ENCODE measurements around the gene PCBP3.

PCBP3 gene

GRCh38 chr21:45741691-45742090, 98.2 kb downstream of the PCBP3 start:
- H3K9me3 ChIP-seq (replicated peaks; ENCODE audit: insufficient read depth, low read length) = no peaks in the 10 kb centered on the region
- H3K4me1 ChIP-seq (ENCODE audit: low read length) = no peaks in the 10 kb centered on the region
- no peak overlapping the region for H3K4me2 ChIP-seq (ENCODE audit: low read depth, low read length)
- no peak overlapping the region for H3K4me3 ChIP-seq (ENCODE audit: low read length)
- TF ChIP-seq EZH2phosphoT487 (IDR thresholded peaks at IDR 0.05; ENCODE audit: low read length) = no peak
- H3K27me3 ChIP-seq (replicated peaks; ENCODE audit: insufficient read depth, low read length) = no peaks in the 10 kb centered on the region
- H3K79me2 ChIP-seq (ENCODE audit: low read length) = no peaks in the 10 kb centered on the region
- no peak for DNase-seq
- H3F3A ChIP-seq (ENCODE audit: insufficient read depth, low read length) = no peaks in the 10 kb centered on the region
- no peak overlapping the region for H2AFZ ChIP-seq (ENCODE audit: low read length)
- H3K9me2 ChIP-seq (replicated peaks; ENCODE audit: insufficient read depth, low read length) = no peaks in the 10 kb centered on the region
- no peak overlapping the region for H3K27ac ChIP-seq (ENCODE audit: low read length)
- H3K9ac ChIP-seq (ENCODE audit: low read length) = no peak overlapping the region
- H3K36me3 ChIP-seq (replicated peaks; ENCODE audit: insufficient read depth, low read length) = no peaks in the 10 kb centered on the region
- no peaks in the 10 kb centered on the region for H4K20me1 ChIP-seq (ENCODE audit: insufficient read depth, low read length)

DNA sequence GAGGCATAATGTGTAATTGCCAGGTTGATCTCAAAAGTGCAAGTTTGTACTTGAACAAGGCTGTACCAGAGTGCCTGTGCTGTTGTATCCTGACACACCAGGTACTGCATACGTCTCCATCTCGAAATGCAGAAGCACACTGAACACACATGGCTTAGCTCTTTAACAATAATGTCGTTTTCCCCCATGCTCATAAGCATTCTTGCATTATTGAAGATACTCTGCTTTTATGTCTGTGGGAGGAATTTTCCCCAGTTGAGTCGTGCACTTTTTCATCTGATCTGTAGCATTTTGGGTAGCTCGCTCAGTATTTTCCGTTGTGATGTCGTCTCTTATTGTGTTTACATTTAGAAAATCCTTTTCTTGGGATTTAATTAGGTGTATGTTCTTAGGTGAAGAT, 98.7 kb downstream of the PCBP3 start:
- TF ChIP-seq EZH2 (optimal IDR thresholded peaks at IDR 0.05; ENCODE audit: low read depth, low read length) = no peak
- TF ChIP-seq, protein P1, sequence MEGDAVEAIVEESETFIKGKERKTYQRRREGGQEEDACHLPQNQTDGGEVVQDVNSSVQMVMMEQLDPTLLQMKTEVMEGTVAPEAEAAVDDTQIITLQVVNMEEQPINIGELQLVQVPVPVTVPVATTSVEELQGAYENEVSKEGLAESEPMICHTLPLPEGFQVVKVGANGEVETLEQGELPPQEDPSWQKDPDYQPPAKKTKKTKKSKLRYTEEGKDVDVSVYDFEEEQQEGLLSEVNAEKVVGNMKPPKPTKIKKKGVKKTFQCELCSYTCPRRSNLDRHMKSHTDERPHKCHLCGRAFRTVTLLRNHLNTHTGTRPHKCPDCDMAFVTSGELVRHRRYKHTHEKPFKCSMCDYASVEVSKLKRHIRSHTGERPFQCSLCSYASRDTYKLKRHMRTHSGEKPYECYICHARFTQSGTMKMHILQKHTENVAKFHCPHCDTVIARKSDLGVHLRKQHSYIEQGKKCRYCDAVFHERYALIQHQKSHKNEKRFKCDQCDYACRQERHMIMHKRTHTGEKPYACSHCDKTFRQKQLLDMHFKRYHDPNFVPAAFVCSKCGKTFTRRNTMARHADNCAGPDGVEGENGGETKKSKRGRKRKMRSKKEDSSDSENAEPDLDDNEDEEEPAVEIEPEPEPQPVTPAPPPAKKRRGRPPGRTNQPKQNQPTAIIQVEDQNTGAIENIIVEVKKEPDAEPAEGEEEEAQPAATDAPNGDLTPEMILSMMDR (IDR thresholded peaks at IDR 0.05; ENCODE audit: low read length) = no peak
- no peak for TF ChIP-seq EZH2phosphoT487 (IDR thresholded peaks at IDR 0.05; ENCODE audit: low read length)
- Histone ChIP-seq H2AFZ (ENCODE audit: low read length) (no peak overlapping the region), H3K4me2 (ENCODE audit: low read depth, low read length) (no peak overlapping the region), H3K36me3 (replicated peaks; ENCODE audit: insufficient read depth, low read length) (no peaks in the 10 kb centered on the region), H3F3A (ENCODE audit: insufficient read depth, low read length) (no peaks in the 10 kb centered on the region), H3K4me3 (ENCODE audit: low read length) (no peak overlapping the region), H3K9me3 (replicated peaks; ENCODE audit: insufficient read depth, low read length) (no peaks in the 10 kb centered on the region), H3K9me2 (replicated peaks; ENCODE audit: insufficient read depth, low read length) (no peaks in the 10 kb centered on the region), H3K4me1 (ENCODE audit: low read length) (no peaks in the 10 kb centered on the region), H3K79me2 (ENCODE audit: low read length) (no peaks in the 10 kb centered on the region), H3K27me3 (replicated peaks; ENCODE audit: insufficient read depth, low read length) (no peaks in the 10 kb centered on the region), H4K20me1 (ENCODE audit: insufficient read depth, low read length) (no peaks in the 10 kb centered on the region), H3K27ac (ENCODE audit: low read length) (no peak overlapping the region), H3K9ac (ENCODE audit: low read length) (no peak overlapping the region)
- no peak for DNase-seq

- Histone ChIP-seq H3F3A (ENCODE audit: insufficient read depth, low read length) (no peaks in the 10 kb centered on the region), H3K27me3 (replicated peaks; ENCODE audit: insufficient read depth, low read length) (no peaks in the 10 kb centered on the region), H3K4me3 (ENCODE audit: low read length) (no peak overlapping the region), H3K36me3 (replicated peaks; ENCODE audit: insufficient read depth, low read length) (no peaks in the 10 kb centered on the region), H3K4me2 (ENCODE audit: low read depth, low read length) (no peak overlapping the region), H3K9ac (ENCODE audit: low read length) (no peak overlapping the region), H2AFZ (ENCODE audit: low read length) (no peak overlapping the region), H3K9me3 (replicated peaks; ENCODE audit: insufficient read depth, low read length) (no peaks in the 10 kb centered on the region), H3K79me2 (ENCODE audit: low read length) (no peaks in the 10 kb centered on the region), H3K9me2 (replicated peaks; ENCODE audit: insufficient read depth, low read length) (no peaks in the 10 kb centered on the region), H3K27ac (ENCODE audit: low read length) (no peak overlapping the region), H4K20me1 (ENCODE audit: insufficient read depth, low read length) (no peaks in the 10 kb centered on the region), H3K4me1 (ENCODE audit: low read length) (no peaks in the 10 kb centered on the region)
- DNase-seq = no peak
- TF ChIP-seq, protein P1 (IDR thresholded peaks at IDR 0.05; ENCODE audit: low read length) = no peak
- TF ChIP-seq EZH2 (optimal IDR thresholded peaks at IDR 0.05; ENCODE audit: low read depth, low read length) (no peak), EZH2phosphoT487 (IDR thresholded peaks at IDR 0.05; ENCODE audit: low read length) (no peak)
These were observed 101.7 kb downstream of the PCBP3 start for GRCh38 chr21:45745256-45745655.

- Histone ChIP-seq H3K9ac (ENCODE audit: low read length) (no peak overlapping the region), H4K20me1 (ENCODE audit: insufficient read depth, low read length) (no peaks in the 10 kb centered on the region), H2AFZ (ENCODE audit: low read length) (no peak overlapping the region), H3K4me2 (ENCODE audit: low read depth, low read length) (no peak overlapping the region), H3K27me3 (replicated peaks; ENCODE audit: insufficient read depth, low read length) (no peaks in the 10 kb centered on the region), H3K36me3 (replicated peaks; ENCODE audit: insufficient read depth, low read length) (no peaks in the 10 kb centered on the region), H3K9me3 (replicated peaks; ENCODE audit: insufficient read depth, low read length) (no peaks in the 10 kb centered on the region), H3K27ac (ENCODE audit: low read length) (no peak overlapping the region), H3K4me3 (ENCODE audit: low read length) (no peak overlapping the region), H3K4me1 (ENCODE audit: low read length) (no peaks in the 10 kb centered on the region), H3K79me2 (ENCODE audit: low read length) (no peaks in the 10 kb centered on the region), H3K9me2 (replicated peaks; ENCODE audit: insufficient read depth, low read length) (no peaks in the 10 kb centered on the region), H3F3A (ENCODE audit: insufficient read depth, low read length) (no peaks in the 10 kb centered on the region)
- TF ChIP-seq EZH2 (optimal IDR thresholded peaks at IDR 0.05; ENCODE audit: low read depth, low read length) (no peak), EZH2phosphoT487 (IDR thresholded peaks at IDR 0.05; ENCODE audit: low read length) (no peak)
- TF ChIP-seq, protein P1 (IDR thresholded peaks at IDR 0.05; ENCODE audit: low read length) = no peak
- no peak for DNase-seq
These were observed 103.8 kb downstream of the PCBP3 start for GRCh38 chr21:45747233-45747766.

Data from MM.1S (cell line).